AG08395 (cell line): ENCODE measurements around the gene ZBTB48.

Experiments used
- DNase-seq: peaks from one replicate; pipeline ENCODE4 v3.0.0; 2012; ENCODE audit warnings: mixed read lengths, low spot score

The ZBTB48 gene

GRCh38 chr1:6612641-6613360, 33.0 kb downstream of the ZBTB48 start:
- DNase-seq: peak; percentile 77

- DNase-seq: peak; percentile 99
Measured at GRCh38 chr1:6613361-6614018, 33.7 kb downstream of the ZBTB48 start, which contains the start of gene PHF13. Gene PHF13, plus strand, starts transcription at chr1:6613731. Its CDS starts 336 bp downstream, at chr1:6614067.

GRCh38 chr1:6614019-6614928, 34.5 kb downstream of the ZBTB48 start:
- DNase-seq: peak; percentile 68

GRCh38 chr1:6614929-6615785, 35.4 kb downstream of the ZBTB48 start:
- DNase-seq: no peak

- no peak for DNase-seq
Measured at GRCh38 chr1:6619045-6619444, 39.3 kb downstream of the ZBTB48 start.

- no peak for DNase-seq
Measured at GRCh38 chr1:6621429-6622391, 41.9 kb downstream of the ZBTB48 start.

- DNase-seq: no peak
Measured at GRCh38 chr1:6622396-6623152, 42.8 kb downstream of the ZBTB48 start.

- DNase-seq: no peak
Measured at GRCh38 chr1:6623269-6623965, 43.6 kb downstream of the ZBTB48 start.

- DNase-seq: peak; percentile 92
Measured at GRCh38 chr1:6624710-6625583, 45.2 kb downstream of the ZBTB48 start, which contains the start of gene THAP3. Gene THAP3, plus strand, starts transcription at chr1:6624868. Its CDS starts 351 bp downstream, at chr1:6625219.

GRCh38 chr1:6625584-6626149, 45.9 kb downstream of the ZBTB48 start:
- DNase-seq: peak; percentile 57

GRCh38 chr1:6627031-6627430, 47.2 kb downstream of the ZBTB48 start:
- no peak for DNase-seq

- no peak for DNase-seq
Measured at GRCh38 chr1:6627841-6628545, 48.2 kb downstream of the ZBTB48 start.

GRCh38 chr1:6628971-6629479, 49.2 kb downstream of the ZBTB48 start:
- DNase-seq: no peak

- DNase-seq: no peak
Measured at GRCh38 chr1:6630027-6630426, 50.2 kb downstream of the ZBTB48 start.

- no peak for DNase-seq
Measured at GRCh38 chr1:6631058-6631457, 51.3 kb downstream of the ZBTB48 start.
